Stimulated activated CD8-positive, alpha-beta memory T cell treated with anti-CD3 and anti-CD28 coated beads, Interleukin-2, amount 100 ng/mL, for 48 hours (primary cell): ENCODE measurements around the gene YRDC.

Experiments used
- DNase-seq, 2 donors: peaks; one replicate each; pipeline ENCODE4 v3.0.0-alpha.2; 2020; ENCODE audit warnings: low read depth in 2 of 2

The YRDC gene, protein sequence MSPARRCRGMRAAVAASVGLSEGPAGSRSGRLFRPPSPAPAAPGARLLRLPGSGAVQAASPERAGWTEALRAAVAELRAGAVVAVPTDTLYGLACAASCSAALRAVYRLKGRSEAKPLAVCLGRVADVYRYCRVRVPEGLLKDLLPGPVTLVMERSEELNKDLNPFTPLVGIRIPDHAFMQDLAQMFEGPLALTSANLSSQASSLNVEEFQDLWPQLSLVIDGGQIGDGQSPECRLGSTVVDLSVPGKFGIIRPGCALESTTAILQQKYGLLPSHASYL

DNA sequence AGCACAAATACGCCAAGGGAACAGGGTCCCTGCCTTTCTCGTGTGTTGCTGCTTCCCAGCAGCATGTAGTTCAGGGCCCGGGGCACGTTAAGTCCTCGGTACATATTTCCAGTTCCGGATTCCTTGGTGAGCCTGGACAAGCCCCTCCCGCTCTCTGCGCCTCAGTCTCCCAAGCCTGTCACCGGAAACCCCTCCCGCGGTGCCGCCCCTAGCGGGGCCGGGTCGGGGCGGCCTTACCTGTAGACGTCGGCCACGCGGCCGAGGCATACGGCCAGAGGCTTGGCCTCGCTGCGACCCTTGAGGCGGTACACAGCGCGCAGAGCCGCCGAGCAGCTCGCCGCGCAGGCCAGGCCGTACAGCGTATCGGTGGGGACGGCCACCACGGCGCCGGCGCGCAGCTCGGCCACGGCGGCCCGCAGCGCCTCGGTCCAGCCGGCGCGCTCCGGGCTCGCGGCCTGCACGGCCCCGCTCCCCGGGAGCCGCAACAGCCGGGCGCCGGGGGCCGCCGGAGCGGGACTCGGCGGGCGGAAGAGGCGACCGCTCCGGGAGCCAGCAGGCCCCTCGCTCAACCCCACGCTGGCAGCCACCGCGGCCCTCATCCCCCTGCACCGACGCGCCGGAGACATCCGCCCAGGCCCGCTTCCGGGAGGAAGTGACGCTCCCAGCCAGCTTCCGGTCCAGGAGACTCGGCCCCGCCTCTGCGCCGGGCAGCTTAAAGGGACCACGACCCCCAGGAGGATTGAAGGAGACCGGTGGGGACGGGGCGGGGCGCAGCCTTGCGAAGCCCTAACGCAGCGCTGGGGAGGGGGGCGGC is at the start of gene YRDC, which contains the start of gene C1orf122:
Gene YRDC, minus strand, starts transcription at position 654 of the 814 bp plus-strand sequence. Its CDS starts 28 bp downstream, at position 626.
Gene C1orf122, plus strand, starts transcription at position 236 of the 814 bp plus-strand sequence. CDS start 615 bp downstream, outside the sequence.
- peak; percentile 89 to 92 for DNase-seq

DNA sequence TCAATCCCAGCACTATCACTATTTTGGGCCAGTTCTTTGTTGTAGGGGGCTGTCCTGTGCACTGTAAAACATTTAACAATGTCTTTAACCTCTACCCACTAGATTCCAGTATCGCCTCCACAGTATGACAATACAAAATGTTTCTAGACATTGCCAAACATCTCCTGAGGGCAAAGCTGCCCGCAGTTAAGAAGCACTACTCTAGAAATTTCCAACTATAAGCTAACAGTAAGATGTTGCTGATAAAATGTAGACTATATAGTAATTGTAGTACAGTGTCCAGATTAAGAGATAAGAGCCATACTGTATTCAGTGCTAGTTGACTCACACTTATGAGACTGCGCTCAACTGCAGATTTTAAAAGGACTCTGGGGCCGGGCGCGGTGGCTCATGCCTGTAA is 46.4 kb upstream of the YRDC start:
- no peak for DNase-seq

DNA sequence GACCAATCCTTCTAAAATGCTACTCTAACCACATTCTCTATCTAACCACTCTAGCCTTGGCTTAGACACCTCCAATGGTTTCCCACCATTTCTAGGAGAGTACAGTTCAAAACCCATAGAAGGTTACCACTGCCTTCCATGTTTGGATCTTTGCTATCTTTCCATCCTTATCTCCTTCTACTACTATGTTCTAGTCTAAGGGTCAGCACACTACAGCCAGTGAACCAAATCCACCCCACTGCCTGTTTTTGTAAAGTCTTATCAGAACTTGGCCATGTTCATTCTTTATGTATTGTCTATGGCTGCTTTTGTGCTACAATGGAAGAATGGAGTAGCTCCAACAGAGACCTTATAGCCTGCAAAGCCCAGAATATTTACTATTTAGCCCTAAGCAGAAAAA is 45.1 kb upstream of the YRDC start:
- DNase-seq: no peak

DNA sequence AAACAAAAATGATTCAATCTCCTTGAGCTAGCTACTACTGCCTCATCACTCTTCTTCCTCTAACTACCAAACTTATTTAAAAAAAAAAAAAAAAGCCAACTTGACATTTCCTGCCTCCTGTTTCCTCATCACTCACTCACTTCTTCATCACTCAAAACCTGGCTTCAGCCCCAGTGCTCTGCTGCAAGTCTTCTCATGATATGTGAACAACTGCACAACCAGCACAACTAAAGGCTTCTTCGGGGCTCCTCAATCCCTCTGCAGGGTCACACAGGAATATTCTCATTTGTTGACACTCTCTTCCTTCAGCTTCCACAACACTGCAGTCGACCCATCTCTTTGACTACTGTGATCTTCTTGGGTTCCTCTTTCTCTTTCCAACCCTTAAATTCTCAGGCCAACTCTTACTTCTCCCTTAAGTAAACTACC is 43.8 kb upstream of the YRDC start:
- no peak for DNase-seq

DNA sequence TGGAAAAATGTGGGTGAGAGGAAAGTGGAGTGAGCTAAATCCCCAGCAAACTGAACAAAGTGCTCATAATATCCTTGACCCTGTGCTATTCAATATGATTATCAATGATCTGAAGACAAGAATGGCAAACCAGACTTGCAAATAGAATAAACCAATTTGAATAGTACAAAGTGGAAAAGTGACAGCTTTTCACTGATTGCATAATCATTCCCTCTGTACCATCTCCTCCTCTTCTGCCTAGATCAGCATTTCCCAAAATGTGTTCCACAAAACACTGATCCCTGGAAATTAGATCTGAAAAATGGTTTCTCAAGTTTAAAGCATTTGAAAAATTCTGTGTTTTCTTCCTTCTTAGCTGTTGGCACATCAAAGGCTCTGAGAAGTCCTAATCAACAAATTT is 43.3 kb upstream of the YRDC start:
- DNase-seq: no peak

DNA sequence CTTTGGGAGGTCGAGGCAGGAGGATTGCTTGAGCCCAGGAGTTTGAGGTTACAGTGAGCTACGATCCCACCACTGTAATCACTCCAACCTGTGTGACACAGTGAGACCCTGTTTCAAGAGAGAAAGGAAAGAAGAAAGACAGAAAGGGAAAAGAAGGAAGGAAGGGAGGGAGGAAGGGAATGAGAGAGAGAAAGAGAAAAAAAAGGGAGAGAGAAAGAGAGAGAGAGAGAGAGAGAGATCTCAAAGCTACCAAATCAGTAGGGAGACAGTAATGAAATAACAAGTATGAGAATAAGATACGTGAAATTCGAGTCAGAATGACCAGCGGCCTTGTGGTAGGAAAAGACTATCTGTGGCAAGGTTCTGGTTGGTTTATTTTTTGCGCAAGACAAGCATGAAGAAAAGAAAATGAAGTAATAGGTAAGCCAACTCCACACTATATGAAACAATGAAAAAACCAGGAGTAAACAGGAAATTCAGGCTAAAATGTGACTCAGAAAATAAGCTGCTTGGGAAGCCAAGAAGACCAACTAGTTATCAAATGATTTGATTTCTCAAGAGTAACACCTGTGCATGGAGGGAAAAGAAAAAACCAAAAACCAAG is 42.4 kb upstream of the YRDC start:
- DNase-seq: no peak

DNA sequence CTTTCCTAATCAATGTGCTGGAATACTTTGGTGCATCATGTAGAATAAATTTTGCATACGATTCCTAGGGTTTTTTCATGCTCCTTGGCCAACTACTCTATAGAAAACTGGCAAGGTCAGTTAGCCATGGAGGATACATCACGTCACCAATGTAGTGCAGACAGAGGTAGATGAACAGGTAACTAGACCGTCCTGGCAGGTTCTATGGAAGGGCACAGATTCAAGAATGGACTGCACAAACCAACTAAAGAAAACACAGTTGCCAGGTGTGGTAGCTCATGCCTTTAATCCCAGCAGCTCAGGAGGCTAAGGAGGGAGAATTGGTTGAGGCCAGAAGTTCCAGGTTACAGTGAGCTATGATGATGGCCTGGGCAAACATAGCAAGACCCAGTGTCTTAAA is 41.5 kb upstream of the YRDC start:
- no peak for DNase-seq

DNA sequence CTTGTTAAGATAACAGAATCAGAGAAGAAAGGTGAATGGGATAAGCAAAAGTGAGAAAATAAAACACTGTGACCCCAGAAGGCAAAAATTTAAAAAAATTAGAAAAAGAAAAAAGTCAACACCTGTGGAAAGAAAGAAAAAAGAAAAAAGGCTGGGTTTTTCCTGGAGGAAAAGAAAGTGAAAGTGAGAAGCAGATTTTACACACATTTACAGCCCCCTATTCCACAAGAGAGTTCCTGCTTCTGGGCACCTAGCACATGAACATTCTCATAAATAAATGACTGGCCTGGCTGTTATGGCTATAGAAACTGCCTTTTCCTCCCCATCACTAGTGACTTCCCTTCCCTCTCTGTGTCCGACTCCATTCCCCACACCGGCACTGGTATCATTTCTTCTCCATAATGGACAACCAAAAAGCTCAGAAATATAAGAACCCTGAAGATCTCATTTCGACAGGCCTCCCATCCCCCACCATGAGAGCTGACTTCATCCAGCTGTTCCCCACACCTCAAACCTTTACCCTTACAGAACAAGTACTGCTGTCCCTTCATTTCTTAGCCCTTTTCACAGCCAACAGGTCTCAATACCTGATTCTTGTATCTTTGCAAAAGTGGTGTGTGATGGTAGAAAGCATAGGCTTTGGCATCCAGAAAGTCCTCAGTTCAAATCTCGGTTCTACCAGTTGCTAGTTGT is 38.8 kb upstream of the YRDC start:
- no peak for DNase-seq

DNA sequence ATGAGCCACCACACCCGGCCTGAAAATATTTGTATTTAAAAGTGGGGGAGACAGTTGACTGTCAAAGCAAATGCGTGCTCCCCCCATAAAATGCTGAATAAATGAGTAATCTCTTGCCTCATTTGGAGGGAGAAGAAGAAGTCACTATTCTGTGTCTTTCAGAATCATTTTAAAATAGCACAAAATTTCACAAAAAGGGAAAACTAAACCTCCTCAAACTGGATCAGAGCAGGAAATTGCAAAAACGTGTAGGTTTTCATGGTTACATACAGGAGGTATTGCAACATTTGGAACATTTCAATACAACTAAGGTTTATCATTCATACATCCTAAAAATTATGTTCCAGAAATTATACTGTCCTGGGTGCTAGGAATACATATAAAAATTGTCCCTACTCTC is 37.8 kb upstream of the YRDC start:
- no peak for DNase-seq

DNA sequence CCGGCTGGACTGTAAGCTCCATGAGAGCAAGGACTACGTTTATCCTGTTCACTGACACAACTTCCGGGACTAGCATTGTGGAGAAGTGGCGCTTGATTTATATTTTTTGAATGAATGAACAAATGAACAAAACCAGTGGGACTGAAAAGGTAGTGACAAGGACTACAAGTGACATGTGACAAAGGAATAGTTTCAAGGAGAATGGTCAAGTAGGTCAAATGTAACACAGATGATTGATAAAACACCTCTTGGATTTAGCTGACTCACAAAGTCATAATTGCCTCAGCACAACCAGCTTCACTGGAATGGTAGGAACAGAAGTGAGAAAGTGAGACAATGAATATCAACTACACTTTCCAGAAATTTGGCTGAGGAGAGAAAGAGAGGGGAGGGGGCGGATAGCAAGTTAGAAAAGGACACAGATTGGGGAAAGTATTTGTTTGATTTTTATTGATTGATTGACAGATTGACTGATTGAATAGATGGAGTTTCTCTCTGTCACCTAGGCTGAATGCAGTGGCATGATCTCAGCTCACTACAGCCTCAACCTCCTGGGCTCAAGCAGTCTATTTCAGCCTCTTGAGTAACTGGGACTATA is 37.1 kb upstream of the YRDC start:
- no peak for DNase-seq

DNA sequence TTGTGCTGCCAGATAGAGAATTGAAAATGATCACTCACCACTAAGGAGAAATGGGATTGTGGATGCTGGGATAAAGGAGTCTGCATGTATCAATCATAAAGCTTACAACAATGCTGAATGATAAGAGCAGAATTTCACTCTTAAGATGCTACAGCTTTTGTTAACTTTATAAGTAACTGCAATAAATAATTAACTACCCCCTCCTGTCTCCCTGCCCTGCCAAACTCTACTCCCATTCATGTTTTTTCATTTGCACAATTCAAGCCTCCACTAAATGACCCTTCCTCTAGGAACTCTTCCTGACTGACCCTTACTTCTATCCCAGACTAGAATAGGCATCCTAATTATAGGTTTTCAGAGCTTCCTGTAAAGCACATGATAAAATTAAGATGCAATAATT is 36.5 kb upstream of the YRDC start:
- no peak for DNase-seq

DNA sequence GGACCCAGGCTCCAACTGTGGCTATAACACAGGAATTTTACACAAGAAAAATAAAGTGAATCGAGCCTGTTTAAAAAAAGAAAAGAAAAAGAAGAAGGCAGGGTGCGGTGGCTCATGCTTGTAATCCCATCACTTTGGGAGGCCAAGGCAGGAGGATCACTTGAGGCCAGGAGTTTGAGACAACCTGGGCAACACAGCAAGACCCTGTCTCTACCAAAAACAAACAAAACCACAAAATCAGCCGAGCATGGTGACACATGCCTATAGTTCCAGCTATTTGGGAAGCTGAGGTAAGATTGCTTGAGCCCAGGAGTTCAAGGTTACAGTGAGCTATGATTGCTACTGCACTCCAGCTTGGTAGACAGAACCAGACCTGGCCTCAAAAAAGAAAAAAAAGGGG is 33.6 kb upstream of the YRDC start:
- DNase-seq: no peak

DNA sequence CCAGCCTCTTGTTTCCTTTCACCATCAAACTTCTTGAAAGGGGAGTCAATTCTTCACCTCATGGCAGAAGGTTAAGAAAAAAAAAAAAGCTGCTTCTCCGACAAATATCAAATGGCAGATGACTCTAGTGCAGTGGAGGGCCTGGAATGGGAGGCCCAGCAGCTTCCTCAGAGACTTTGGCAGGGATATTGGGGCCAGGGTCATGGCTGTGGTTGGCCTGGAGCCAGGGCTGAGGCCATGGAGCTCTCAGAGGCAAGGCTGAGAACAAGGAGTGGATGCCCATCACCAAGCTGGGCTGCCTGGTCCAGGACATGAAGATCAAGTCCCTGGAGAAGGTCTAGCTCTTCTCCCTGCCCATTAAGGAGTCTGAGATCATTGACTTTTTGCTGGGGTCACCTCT is 32.7 kb upstream of the YRDC start:
- no peak for DNase-seq

DNA sequence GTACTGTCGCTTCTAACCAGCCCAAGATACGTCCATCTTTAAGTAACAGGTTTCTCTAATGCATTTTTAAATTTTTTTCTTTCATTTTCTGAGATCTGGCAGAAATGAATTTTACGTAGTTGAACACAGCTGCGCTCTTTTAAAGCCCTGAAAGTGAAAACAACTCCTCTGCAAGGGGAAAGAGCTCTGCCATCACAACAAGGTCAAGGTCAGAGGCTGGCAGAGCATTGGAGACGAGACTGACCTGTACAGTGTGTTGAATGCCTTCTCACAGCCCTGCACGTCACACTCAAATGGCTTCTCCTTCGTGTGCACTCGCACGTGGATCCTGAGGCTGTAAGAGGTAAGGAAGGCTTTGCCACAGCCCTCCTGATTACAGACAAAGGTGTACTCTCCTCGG is 31.7 kb upstream of the YRDC start:
- DNase-seq: no peak

DNA sequence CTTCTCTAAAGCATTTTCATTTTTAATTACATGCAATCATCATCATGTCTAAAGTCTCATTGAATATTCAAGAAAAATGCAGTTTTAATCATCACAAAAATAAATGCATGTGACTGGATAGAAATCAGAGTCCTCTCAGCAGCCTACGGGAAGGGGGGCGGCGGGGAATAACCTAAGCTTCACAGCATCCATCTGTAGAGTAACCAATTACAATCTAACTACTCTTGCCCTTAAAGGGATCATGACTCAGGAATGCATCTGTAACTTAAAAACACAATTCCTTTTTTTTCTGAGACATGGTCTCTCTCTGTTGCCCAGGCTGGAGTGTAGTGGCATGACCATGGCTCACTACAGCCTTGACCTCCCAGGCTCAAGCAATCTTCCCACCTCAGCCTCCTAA is 28.8 kb upstream of the YRDC start:
- no peak for DNase-seq

DNA sequence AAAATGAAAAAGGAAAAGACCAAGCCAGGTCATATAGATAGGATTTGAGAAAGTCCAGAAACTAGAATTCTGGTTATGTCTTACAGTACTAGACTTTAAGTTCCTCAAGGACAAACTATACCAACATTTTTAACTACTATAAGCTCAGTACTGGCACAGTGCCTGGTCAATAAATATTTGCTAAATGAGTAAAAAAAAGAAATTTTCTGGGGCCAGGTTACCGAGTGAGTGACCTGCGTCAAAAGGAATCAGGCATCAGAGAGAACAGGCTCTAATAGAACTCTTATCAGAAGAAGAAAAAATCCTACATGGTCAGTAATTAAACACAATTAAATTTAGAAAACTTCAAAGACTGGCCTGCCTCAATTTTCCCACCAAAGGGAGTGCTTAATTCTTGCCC is 23.8 kb upstream of the YRDC start:
- no peak for DNase-seq

DNA sequence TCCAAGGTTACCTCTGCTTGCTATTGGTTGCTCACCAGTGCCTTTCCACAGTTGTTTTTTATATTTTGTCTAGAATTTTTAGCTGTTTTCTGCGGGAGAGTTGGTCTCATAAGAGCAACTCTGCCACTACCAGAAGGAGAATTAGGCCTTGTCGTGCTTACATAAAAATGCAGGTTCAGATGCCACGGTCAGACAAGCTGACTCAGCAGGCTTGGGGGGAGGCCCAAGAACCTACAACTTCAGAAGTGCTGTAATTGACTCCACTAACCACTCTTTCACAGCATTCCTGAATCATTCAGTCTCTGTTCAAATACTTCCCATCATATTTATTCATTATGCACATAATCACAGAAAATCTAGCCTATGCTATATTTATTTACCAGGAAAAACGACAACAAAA is 23.1 kb upstream of the YRDC start:
- no peak for DNase-seq

DNA sequence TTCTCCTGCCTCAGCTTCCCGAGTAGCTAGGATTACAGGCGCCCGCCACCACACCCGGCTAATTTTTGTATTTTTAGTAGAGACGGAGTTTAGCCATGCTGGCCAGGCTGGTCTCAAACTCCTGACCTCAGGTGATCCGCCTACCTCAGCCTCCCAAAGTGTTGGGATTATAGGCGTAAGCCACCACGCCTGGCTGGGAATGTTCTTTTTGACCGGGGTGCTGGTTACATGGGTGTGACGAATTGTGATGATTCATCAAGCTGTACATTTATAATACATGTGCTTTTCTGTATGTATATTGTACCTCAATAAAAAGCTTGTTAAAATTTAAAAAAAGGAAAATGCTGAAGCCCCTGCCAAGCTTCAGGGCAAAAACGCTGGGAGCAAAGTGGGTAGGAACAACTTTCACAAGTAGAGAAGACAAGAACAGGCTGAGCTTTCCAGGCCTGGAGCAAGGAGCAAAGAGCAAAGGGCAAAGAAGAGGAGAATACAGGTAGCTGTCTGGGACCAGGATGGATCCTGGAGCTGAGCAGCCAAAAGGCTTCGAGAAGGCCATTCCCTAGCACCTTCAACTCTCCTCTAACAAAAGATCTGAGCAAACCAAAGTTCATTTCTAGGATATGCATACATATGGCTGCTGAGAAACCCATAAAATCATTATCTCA is 20.5 kb upstream of the YRDC start:
- DNase-seq: no peak

DNA sequence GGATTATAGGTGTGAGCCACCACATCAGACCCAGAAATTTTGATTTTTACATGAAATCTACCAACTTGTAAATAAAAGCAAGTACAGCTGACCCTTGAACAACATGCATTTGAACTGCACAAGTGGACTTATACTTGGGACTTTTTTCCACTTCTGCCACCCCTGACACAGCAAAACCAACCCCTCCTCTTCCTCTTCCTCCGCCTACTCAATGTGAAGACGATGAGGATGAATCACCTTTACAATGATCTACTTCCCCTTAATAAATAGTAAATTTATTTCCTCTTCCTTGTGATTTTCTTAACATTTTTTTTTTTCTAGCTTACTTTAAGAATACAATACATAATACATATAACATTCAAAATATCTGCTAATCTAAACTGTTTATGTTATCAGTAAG is 17.5 kb upstream of the YRDC start:
- no peak for DNase-seq

DNA sequence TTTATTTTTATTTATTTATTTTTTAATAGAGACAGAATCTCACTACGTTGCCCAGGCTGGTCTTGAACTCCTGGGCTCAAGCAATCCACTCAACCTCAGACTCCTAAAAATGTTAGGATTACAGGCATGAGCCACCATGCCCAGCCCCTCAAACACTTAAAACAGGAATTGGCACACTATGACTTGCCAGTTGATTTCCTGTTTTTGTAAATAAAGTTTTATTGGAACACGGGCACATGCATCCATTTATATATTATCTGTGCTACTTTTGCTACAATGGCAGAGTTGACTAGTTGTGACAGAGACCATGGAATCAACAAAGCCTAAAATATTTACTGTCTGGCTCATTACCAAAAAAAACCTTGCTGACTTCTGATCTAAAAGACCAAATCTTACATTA is 16.0 kb upstream of the YRDC start:
- DNase-seq: no peak
